Posterior cingulate gyrus (tissue), 11 donors: ENCODE results near the gene TRIM29.
A peak's percentile ranks its signal among the peaks of the same experiment; 100 is the strongest.

ENCODE experiments used
- DNase-seq, 10 donors: peaks; one replicate each; pipeline versions ENCODE4 v3.0.0 to v3.0.0-alpha.2; 2020 to 2021; ENCODE audit warnings: mixed read lengths in 3 of 10
- intact Hi-C: fragments of 100-400 bp; cut with DNase I; formaldehyde crosslinking; loops from one replicate; pipeline ENCODE4 v1.15.1; 2023

Gene TRIM29

GRCh38 chr11:120141768-120142423 is 4.0 kb upstream of the TRIM29 start:
- peak in 1 of 10 donors; percentile 60 for DNase-seq
- intact Hi-C loops: no loop called here

DNA sequence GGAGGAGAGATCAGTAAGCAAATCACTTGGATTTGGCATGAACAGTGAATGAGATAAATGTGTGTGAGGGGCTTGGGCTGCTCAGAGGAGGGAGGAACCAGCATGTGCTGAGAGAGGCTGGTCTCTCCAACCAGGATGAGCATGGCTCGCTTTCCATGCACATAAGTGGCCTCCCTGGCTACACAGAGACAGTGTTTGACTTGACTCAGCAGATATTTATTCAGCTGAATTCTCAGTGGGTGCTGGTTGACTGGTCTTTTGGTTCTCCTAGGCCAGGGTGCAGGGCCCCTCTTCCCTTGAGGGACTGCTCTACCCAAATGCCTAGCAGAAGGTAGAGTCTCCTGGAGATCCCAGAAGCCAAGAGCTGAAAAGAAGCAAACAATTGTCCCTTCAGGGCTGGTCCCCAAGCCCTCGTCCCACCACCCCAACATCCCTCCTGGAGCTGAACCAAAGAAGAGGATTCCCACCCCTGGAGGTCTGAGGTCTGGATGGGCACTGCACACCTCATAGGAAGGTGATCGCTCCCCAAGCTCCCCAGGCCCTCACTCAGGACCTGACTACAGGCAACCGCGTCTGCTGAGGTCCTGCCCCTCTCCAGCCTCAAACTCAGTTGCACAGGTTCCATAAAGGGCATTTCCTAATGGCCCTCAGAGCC is 3.3 kb upstream of the TRIM29 start:
- DNase-seq: peak in 1 of 10 donors; percentile 4
- intact Hi-C loops: no loop called here

- intact Hi-C loops: no loop called here
- peak in 2 of 10 donors; percentile 7 to 74 for DNase-seq
Observed at GRCh38 chr11:120139316-120140069, 1.6 kb upstream of the TRIM29 start.

GRCh38 chr11:120137187-120137610 is 714 bp downstream of the TRIM29 start:
- DNase-seq: peak in 1 of 10 donors; percentile 9

GRCh38 chr11:120136356-120136755 is 1.6 kb downstream of the TRIM29 start:
- peak in 2 of 10 donors; percentile 0 to 10 for DNase-seq
- intact Hi-C loops: no loop called here

More at GRCh38 chr11:120137187-120137610, 714 bp downstream of the TRIM29 start:
- intact Hi-C loops: no loop called here

- no peak for DNase-seq
- intact Hi-C loops: no loop called here
Observed at GRCh38 chr11:120135838-120136237, 2.1 kb downstream of the TRIM29 start.

- DNase-seq: peak in 1 of 10 donors; percentile 5
- intact Hi-C loops: no loop called here
Observed at GRCh38 chr11:120134931-120135228, 3.0 kb downstream of the TRIM29 start.

GRCh38 chr11:120134106-120134930 is 3.6 kb downstream of the TRIM29 start:
- intact Hi-C loops: no loop called here
- peak in 3 of 10 donors; percentile 1 to 51 (median 11) for DNase-seq

DNA sequence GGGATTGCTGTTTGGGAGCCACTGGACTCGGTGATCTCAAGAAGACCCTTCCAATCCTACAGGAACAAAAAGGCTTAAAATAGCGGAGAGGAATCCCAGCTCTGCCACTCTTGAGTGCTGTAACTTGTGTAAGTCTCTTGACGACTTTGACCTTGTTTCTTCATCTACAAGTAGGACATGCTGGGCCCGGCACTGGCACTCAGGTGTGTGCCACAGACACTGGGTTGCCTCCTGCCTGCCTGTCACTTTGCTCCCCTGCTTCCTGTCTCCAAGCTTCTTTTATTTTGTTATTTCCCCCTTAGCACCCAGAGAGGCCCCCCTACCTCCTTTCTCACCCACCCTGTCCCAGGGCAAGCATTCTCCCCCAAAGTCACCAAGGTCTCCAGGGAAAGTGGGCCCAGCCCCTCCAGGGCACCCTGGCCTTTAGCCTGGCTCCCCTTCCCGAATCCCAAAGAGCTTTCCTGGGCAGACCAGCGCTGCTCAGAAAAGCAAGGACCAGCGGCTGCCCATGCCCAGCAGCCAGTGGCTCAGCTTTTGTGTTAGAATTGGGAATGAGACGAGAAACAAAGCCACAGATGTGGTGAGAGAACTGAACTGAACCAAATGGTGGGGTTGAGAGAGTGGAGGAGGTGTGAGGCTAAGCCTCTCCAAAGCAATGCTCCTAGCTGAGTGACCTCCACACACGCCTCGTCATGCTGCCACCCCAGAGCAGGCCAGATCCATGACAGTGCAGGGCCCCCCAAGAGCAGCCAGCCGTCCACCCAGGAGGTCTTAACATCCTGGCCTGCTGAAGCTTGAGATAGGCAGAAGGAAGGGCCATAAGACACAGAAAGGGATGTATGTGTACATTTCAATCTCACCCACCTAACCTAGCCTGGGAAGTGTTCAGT is 4.5 kb downstream of the TRIM29 start:
- peak in 3 of 10 donors; percentile 6 to 47 (median 7) for DNase-seq
- intact Hi-C loops: no loop called here

GRCh38 chr11:120132645-120133185 is 5.2 kb downstream of the TRIM29 start:
- no peak for DNase-seq

DNA sequence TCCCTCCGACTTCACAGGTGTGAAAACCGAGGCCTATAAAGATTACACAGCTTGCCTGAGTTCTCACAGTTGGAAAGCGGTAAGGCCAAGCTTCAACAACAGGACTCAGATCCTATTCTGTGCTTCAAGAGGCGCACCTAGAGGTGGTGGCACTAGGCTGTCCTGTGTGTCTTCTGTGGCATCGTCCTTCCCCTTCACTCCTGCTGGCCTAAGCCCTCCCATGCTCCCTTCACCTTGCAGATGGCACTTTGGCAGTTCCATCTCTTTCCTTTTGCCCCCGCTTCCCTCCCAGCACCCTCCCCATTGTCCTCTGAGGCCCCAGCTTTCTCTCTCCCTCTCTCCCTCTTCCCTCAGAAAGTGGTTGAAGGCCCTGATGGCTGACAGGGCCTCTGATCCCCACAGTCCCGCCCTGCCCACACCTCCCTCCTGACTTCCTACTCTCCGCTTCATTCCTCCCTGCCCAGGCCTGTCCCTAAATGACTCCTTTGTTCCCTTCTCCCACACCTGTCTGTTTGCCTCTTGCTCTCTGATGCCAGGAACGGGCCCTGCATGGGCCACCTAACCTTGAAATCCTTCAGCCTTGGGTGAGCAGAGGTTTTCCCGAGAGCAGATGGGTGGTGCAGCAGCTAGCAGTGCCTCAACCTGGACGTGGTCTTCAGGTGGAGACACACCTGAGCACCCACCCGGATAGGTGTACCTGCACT is 5.8 kb downstream of the TRIM29 start:
- intact Hi-C loops: no loop called here
- DNase-seq: peak in 2 of 10 donors; percentile 0 to 71

More at GRCh38 chr11:120132645-120133185, 5.2 kb downstream of the TRIM29 start:
- intact Hi-C loops: no loop called here

DNA sequence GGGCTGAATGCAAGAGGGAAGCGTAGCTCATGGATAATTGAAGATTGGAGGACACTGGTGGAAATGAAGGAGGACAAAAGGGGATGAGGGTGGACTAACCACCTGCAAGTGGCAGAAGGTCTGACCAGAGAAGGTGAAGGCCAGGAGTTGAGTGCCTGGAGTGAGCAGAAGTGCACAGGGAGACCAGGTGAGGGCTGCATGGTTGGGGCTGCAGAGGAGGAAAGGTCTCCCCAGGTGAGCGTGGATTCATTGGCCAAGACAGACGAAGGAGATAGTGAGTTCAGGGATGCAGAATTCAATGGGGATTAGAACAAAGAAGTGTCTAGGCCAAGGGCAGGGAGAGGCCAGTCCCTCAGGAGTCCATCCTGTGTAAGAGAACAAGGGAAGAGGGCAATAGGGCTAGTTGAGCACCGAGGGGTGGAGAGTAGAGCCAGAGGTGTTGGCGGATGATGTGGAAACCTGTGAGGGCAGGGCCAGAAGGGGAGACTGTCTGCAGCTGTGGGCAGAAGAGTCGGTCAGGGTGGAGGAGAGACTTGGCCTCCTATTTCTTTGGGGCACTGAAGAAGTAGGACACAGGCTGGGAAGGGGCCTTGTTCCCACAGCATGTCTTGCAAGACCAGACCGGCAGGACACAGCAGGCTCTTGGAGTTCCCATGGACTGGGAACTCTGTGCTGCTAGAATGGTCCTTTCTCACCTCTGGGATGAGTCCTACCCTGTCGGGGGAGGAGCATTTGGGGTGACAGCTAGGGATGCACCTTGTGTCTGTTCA is 6.7 kb downstream of the TRIM29 start:
- intact Hi-C loops: no loop called here
- DNase-seq: peak in 4 of 10 donors; percentile 2 to 59 (median 12)

GRCh38 chr11:120130176-120130980 is 7.5 kb downstream of the TRIM29 start:
- intact Hi-C loops: no loop called here
- peak in 4 of 10 donors; percentile 5 to 58 (median 18) for DNase-seq

DNA sequence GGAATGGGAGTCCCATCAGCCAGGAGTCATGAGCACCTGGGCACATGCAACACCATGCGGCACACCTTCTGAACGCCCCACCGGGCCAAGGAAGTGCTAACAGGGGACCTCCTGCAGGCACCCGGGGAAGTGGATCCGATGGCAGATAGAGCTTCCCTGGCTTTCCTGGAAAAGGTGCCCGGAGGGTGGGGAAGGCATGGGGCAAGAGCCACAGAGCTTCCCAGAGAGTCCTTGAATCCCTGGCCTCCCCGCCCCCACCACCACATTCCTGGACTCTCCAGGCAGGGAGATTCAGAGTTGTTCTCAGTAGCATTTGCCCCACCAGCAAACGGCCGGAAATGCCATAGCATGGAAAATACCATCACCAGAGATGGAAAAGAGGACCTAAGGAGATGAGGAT is 8.3 kb downstream of the TRIM29 start:
- intact Hi-C loops: no loop called here
- DNase-seq: peak in 4 of 10 donors; percentile 6 to 55 (median 42)

GRCh38 chr11:120128392-120129119 is 9.4 kb downstream of the TRIM29 start:
- intact Hi-C loops: no loop called here
- DNase-seq: peak in 3 of 10 donors; percentile 54 to 68 (median 67)

DNA sequence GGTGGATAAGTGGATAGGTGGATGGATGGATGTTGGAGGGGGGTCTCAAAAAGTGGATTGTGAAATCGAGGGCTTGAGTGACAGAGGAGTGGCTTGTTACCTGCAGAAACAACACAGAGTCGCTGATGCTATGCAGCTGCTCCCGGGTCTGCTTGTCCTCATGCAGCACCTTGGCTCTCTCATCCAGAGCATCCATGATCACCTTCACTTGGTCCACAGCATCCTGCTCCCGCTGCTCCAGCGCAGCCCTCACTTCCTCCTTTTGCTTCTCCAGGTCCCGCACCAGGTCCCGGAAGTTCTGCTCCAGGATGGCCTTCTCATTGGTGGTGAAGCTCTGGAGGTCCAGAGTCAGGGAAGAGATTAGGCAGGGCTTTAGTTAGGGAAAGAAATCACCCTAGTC is 10.7 kb downstream of the TRIM29 start:
- intact Hi-C loops: no loop called here

More for the DNA sequence above, 10.7 kb downstream of the TRIM29 start:
- DNase-seq: peak in 2 of 10 donors; percentile 17 to 44
